Neuron (in vitro differentiated cells): Measurements from ENCODE around the gene AGT.

Experiments
- H2AFZ ChIP-seq: one replicate; pipeline ENCODE4 v1.6.1; 2013; ENCODE audit warnings: low read depth, mild to moderate bottlenecking, inconsistent platforms, low read length, moderate library complexity
- H3K27me3 ChIP-seq: one replicate; pipeline ENCODE4 v1.6.1; 2013; ENCODE audit warnings: low read length; ENCODE audit not compliant: insufficient read depth
- H3K36me3 ChIP-seq: one replicate; pipeline ENCODE4 v1.6.1; 2013; ENCODE audit warnings: low read length; ENCODE audit not compliant: insufficient read depth
- H3K4me1 ChIP-seq: one replicate; pipeline ENCODE4 v1.6.1; 2013; ENCODE audit warnings: low read length; ENCODE audit not compliant: insufficient read depth
- H3K4me3 ChIP-seq: 2 replicates; pipeline ENCODE4 v1.5.1; 2013; ENCODE audit warnings: mild to moderate bottlenecking, low read length, moderate library complexity
- H3K9me3 ChIP-seq: one replicate; pipeline ENCODE4 v1.6.1; 2013; ENCODE audit warnings: low read length

Gene AGT

GRCh38 chr1:230709619-230710542, 4.0 kb downstream of the AGT start:
- Histone ChIP-seq H3K27me3 (peaks cover 20% of the 10 kb centered on the region), H3K9me3 (no peaks in the 10 kb centered on the region), H2AFZ (no peak overlapping the region), H3K4me1 (peaks cover 9% of the 10 kb centered on the region), H3K36me3 (no peaks in the 10 kb centered on the region), H3K4me3 (no peak overlapping the region)

GRCh38 chr1:230708631-230709580, 5.0 kb downstream of the AGT start:
- Histone ChIP-seq H3K4me1 (no peaks in the 10 kb centered on the region), H2AFZ (no peak overlapping the region), H3K9me3 (no peaks in the 10 kb centered on the region), H3K4me3 (no peak overlapping the region), H3K27me3 (peaks cover 21% of the 10 kb centered on the region), H3K36me3 (no peaks in the 10 kb centered on the region)

- Histone ChIP-seq H2AFZ (no peak overlapping the region), H3K4me1 (peaks cover 5% of the 10 kb centered on the region), H3K9me3 (no peaks in the 10 kb centered on the region), H3K36me3 (no peaks in the 10 kb centered on the region), H3K27me3 (peaks cover 23% of the 10 kb centered on the region), H3K4me3 (no peak overlapping the region)
These were observed 5.9 kb downstream of the AGT start for GRCh38 chr1:230707732-230708630.

- no peaks in the 10 kb centered on the region for H3K36me3 ChIP-seq
- no peak overlapping the region for H2AFZ ChIP-seq
These were observed 6.8 kb downstream of the AGT start for GRCh38 chr1:230706887-230707731.

GRCh38 chr1:230706020-230706699, 7.8 kb downstream of the AGT start:
- Histone ChIP-seq H2AFZ (no peak overlapping the region), H3K27me3 (peaks cover 23% of the 10 kb centered on the region), H3K4me3 (no peak overlapping the region), H3K4me1 (peaks cover 13% of the 10 kb centered on the region), H3K9me3 (no peaks in the 10 kb centered on the region), H3K36me3 (no peaks in the 10 kb centered on the region)

More at GRCh38 chr1:230706887-230707731, 6.8 kb downstream of the AGT start:
- Histone ChIP-seq H3K9me3 (no peaks in the 10 kb centered on the region), H3K27me3 (peaks cover 23% of the 10 kb centered on the region), H3K4me1 (peaks cover 13% of the 10 kb centered on the region), H3K4me3 (no peak overlapping the region)

- Histone ChIP-seq H2AFZ (no peak overlapping the region), H3K27me3 (peaks cover 23% of the 10 kb centered on the region), H3K9me3 (no peaks in the 10 kb centered on the region), H3K36me3 (no peaks in the 10 kb centered on the region), H3K4me1 (peaks cover 13% of the 10 kb centered on the region), H3K4me3 (no peak overlapping the region)
These were observed 8.5 kb downstream of the AGT start for GRCh38 chr1:230705289-230706019.

- no peak overlapping the region for H3K4me3 ChIP-seq
- H3K9me3 ChIP-seq, result no peaks in the 10 kb centered on the region
- H3K36me3 ChIP-seq, result no peaks in the 10 kb centered on the region
- no peak overlapping the region for H2AFZ ChIP-seq
- peaks cover 13% of the 10 kb centered on the region for H3K4me1 ChIP-seq
- peaks cover 23% of the 10 kb centered on the region for H3K27me3 ChIP-seq
These were observed 9.1 kb downstream of the AGT start for GRCh38 chr1:230704830-230705229.

GRCh38 chr1:230703679-230704385, 10.1 kb downstream of the AGT start:
- no peaks in the 10 kb centered on the region for H3K9me3 ChIP-seq
- H2AFZ ChIP-seq, result no peak overlapping the region
- H3K4me1 ChIP-seq, result peaks cover 13% of the 10 kb centered on the region
- no peak overlapping the region for H3K4me3 ChIP-seq
- peaks cover 21% of the 10 kb centered on the region for H3K27me3 ChIP-seq
- H3K36me3 ChIP-seq, result no peaks in the 10 kb centered on the region

GRCh38 chr1:230702934-230703678, 10.8 kb downstream of the AGT start:
- no peak overlapping the region for H2AFZ ChIP-seq
- H3K27me3 ChIP-seq, result peaks cover 18% of the 10 kb centered on the region
- no peaks in the 10 kb centered on the region for H3K9me3 ChIP-seq
- H3K4me1 ChIP-seq, result peaks cover 13% of the 10 kb centered on the region
- H3K4me3 ChIP-seq, result no peak overlapping the region
- H3K36me3 ChIP-seq, result no peaks in the 10 kb centered on the region
